Endothelial cell (in vitro differentiated cells): ENCODE measurements around the gene GRAMD1B. TPM values are rescaled to one million over a fixed set of nuclear protein-coding genes. Genes with fewer than 3 reads are reported as not detected.

ENCODE experiments used
- DNase-seq: peaks from one replicate; pipeline ENCODE4 v3.0.0; 2021; ENCODE audit warnings: low spot score
- H3K27ac Mint-ChIP-seq: one replicate; pipeline ENCODE4 v1.8.0; 2021; ENCODE audit warnings: mixed read lengths, inconsistent platforms; ENCODE audit not compliant: unreplicated experiment
- H3K27me3 Mint-ChIP-seq: one replicate; pipeline ENCODE4 v1.8.0; 2021; ENCODE audit warnings: mild to moderate bottlenecking, moderate library complexity, mixed read lengths, inconsistent platforms; ENCODE audit not compliant: unreplicated experiment
- H3K36me3 Mint-ChIP-seq: one replicate; pipeline ENCODE4 v1.8.0; 2021; ENCODE audit warnings: mild to moderate bottlenecking, low read depth, mixed read lengths, inconsistent platforms; ENCODE audit not compliant: unreplicated experiment
- H3K4me1 Mint-ChIP-seq: one replicate; pipeline ENCODE4 v1.8.0; 2021; ENCODE audit warnings: mild to moderate bottlenecking, mixed read lengths, inconsistent platforms; ENCODE audit not compliant: unreplicated experiment
- H3K4me3 Mint-ChIP-seq: one replicate; pipeline ENCODE4 v1.8.0; 2021; ENCODE audit warnings: mild to moderate bottlenecking, mixed read lengths, inconsistent platforms; ENCODE audit not compliant: unreplicated experiment
- H3K9me3 Mint-ChIP-seq: one replicate; pipeline ENCODE4 v1.8.0; 2021; ENCODE audit warnings: mixed read lengths, inconsistent platforms; ENCODE audit not compliant: unreplicated experiment
- CTCF ChIP-seq: fragments of 200-600 bp; sonication (generic); IDR thresholded peaks from one replicate; pipeline ENCODE4 v1.5.0; 2021; ENCODE audit warnings: antibody characterized with exemption; ENCODE audit not compliant: unreplicated experiment
- total RNA-seq: library from RNA; stranded (reverse); fragmentation: NEBNext Ultra II Directional; extraction: Animal tissue kit (Norgen Biotek cat#: 25700); gene quantifications from one replicate; pipeline ENCODE4 v1.2.1, GENCODE V29; 2021; ENCODE audit not compliant: unreplicated experiment

The GRAMD1B gene
- total RNA-seq, 1 donor from 2014 or later, result 49.6 TPM

GRCh38 chr11:123551079-123551478 is 121.0 kb downstream of the GRAMD1B start:
- no peaks in the 10 kb centered on the region for H3K9me3 Mint-ChIP-seq
- no peak overlapping the region for H3K27ac Mint-ChIP-seq
- no peaks in the 10 kb centered on the region for H3K36me3 Mint-ChIP-seq
- peaks cover 54% of the 10 kb centered on the region for H3K4me1 Mint-ChIP-seq
- no peak for TF ChIP-seq CTCF
- no peak for DNase-seq
- no peak overlapping the region for H3K4me3 Mint-ChIP-seq
- H3K27me3 Mint-ChIP-seq, result peaks cover 4% of the 10 kb centered on the region

- Mint-ChIP-seq H3K27ac (no peak overlapping the region), H3K4me1 (peaks cover 46% of the 10 kb centered on the region), H3K36me3 (no peaks in the 10 kb centered on the region), H3K9me3 (no peaks in the 10 kb centered on the region), H3K27me3 (peaks cover 5% of the 10 kb centered on the region), H3K4me3 (no peak overlapping the region)
- no peak for TF ChIP-seq CTCF
- DNase-seq, result no peak
Measured at GRCh38 chr11:123556633-123557032, 126.6 kb downstream of the GRAMD1B start.

DNA sequence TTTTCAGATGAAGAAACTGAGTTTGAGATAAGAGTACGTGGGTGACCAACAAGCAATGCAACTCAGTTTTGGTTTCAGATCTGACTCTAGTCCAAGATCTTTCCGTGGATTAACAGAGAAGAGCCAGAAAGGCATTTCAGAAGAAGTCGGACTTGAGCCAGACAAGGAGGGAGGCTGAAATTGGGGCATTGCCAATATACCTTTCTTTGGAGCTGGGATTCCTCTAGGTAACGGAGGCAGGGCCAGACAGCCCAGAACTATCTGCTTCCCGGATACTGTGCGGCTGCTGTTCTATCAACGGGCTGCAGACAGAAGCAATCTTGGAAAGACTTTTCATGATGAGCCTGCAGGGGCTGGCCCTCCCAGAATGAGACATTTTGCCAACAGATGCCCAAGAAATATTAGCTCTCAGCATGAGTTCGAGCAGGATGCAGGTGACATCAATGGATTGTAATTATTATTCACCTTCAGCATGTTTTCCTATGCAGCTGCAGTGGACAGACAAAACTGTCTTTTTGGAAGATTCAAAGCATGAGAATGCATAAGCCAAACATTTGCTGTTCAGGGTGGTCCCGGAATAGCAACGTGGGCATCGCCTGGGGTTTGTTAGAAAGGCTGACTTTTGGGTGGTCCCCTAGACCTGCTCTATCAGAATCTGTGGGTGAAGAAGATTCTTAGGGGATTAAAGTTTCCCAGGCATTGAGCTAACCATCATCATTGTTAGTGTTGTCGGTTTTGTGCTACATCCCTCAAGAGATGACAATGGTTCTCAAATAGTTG is 128.7 kb downstream of the GRAMD1B start:
- Mint-ChIP-seq H3K9me3 (no peaks in the 10 kb centered on the region), H3K4me1 (peaks cover 44% of the 10 kb centered on the region), H3K4me3 (no peak overlapping the region), H3K27me3 (peaks cover 7% of the 10 kb centered on the region), H3K36me3 (no peaks in the 10 kb centered on the region), H3K27ac (no peak overlapping the region)
- DNase-seq, result no peak
- no peak for TF ChIP-seq CTCF

DNA sequence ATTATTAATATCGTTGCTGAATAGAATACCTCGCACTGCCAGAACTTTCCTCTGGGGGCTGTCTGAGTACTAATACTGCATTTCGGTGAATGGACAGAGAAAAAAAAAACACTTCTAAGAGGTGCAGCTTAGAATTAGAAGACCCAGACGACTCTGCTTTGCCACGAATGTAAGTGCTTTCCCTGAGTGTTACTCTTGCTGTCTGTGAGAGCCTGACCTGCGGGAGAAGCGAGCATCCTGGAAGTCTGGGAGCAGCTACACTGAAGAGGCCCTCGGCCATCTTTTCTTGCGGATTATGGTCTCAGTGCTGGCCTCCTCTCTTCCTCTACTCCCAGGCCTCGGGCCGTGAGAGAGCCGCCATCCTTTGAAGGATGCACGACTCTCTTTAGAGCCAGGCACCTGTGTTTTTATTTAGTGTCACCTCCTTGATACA is 129.5 kb downstream of the GRAMD1B start:
- TF ChIP-seq CTCF, result peak; percentile 28
- Mint-ChIP-seq H3K36me3 (no peaks in the 10 kb centered on the region), H3K9me3 (no peaks in the 10 kb centered on the region), H3K4me3 (no peak overlapping the region), H3K4me1 (peaks cover 43% of the 10 kb centered on the region), H3K27me3 (peaks cover 7% of the 10 kb centered on the region), H3K27ac (no peak overlapping the region)
- no peak for DNase-seq

DNA sequence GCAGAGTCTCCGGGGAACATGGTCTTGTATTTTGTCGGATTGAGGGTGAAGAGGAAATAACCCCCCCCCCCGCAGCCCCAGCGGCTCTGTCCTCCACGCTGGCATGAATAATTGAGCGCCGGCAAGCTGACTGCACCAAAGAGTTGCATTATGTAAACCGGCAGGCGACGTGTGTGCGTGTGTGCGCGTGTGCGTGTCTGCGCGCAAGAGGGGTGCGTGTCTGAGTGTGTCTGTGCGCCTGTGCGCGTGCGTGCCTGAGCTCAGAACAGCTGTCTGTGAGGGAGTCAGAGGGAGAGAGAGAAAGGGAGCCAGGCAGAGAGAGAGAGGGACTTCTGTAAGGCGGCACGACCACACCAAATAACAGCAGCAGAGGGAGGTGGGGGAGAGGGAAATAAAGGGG is 129.9 kb downstream of the GRAMD1B start:
- peaks cover 43% of the 10 kb centered on the region for H3K4me1 Mint-ChIP-seq
- TF ChIP-seq CTCF, result no peak
- DNase-seq, result no peak
- no peak overlapping the region for H3K4me3 Mint-ChIP-seq
- H3K27ac Mint-ChIP-seq, result peak overlapping the region; percentile 70
- H3K9me3 Mint-ChIP-seq, result no peaks in the 10 kb centered on the region
- H3K36me3 Mint-ChIP-seq, result no peaks in the 10 kb centered on the region
- H3K27me3 Mint-ChIP-seq, result peaks cover 7% of the 10 kb centered on the region
